Measurements from ENCODE around the gene CIB2.
A peak's percentile ranks its signal among the peaks of the same experiment; 100 is the strongest.

Gene CIB2

GRCh38 chr15:78082743-78083110, 48.5 kb downstream of the CIB2 start:
- DNase-seq, result no peak

- DNase-seq, result no peak
Observed at GRCh38 chr15:78082106-78082742, 49.0 kb downstream of the CIB2 start.

GRCh38 chr15:78080088-78080460, 51.2 kb downstream of the CIB2 start:
- no peak for DNase-seq

- no peak for DNase-seq
Observed at GRCh38 chr15:78079298-78080087, 51.8 kb downstream of the CIB2 start.

GRCh38 chr15:78077871-78078210, 53.4 kb downstream of the CIB2 start:
- DNase-seq, result no peak

GRCh38 chr15:78077053-78077870, 54.0 kb downstream of the CIB2 start, which contains the start of gene TBC1D2B:
Gene TBC1D2B, minus strand, starts transcription at chr15:78077711. Its CDS starts 59 bp downstream, at chr15:78077652.
- peak; percentile 83 for DNase-seq

GRCh38 chr15:78076231-78077052, 54.8 kb downstream of the CIB2 start:
- no peak for DNase-seq

- DNase-seq, result no peak
Observed at GRCh38 chr15:78075490-78076230, 55.6 kb downstream of the CIB2 start.

GRCh38 chr15:78073046-78073787, 58.0 kb downstream of the CIB2 start:
- no peak for DNase-seq

GRCh38 chr15:78072080-78072892, 59.0 kb downstream of the CIB2 start:
- DNase-seq, result no peak

- DNase-seq, result no peak
Observed at GRCh38 chr15:78071383-78071782, 59.9 kb downstream of the CIB2 start.

- DNase-seq, result peak; percentile 67
Observed at GRCh38 chr15:78070049-78070700, 61.1 kb downstream of the CIB2 start.

GRCh38 chr15:78069462-78070029, 61.7 kb downstream of the CIB2 start:
- no peak for DNase-seq

GRCh38 chr15:78069052-78069414, 62.2 kb downstream of the CIB2 start:
- no peak for DNase-seq

- peak; percentile 58 for DNase-seq
Observed at GRCh38 chr15:78067328-78068228, 63.7 kb downstream of the CIB2 start.

- no peak for DNase-seq
Observed at GRCh38 chr15:78065973-78066946, 65.0 kb downstream of the CIB2 start.

GRCh38 chr15:78065284-78065872, 65.9 kb downstream of the CIB2 start:
- peak; percentile 51 for DNase-seq

Data from hematopoietic multipotent progenitor cell treated with erythropoietin and hydrocortisone succinate and interleukin-3 and kit ligand, for 4 days (in vitro differentiated cells).